Ectodermal cell (in vitro differentiated cells): ENCODE results near the gene CD36.

Source experiments
- H3K27ac ChIP-seq: 2 replicates; pipeline ENCODE4 v1.7.0; 2013; ENCODE audit warnings: mild to moderate bottlenecking, low read depth, low read length; ENCODE audit not compliant: insufficient read depth, poor library complexity, severe bottlenecking
- H3K27me3 ChIP-seq: 2 replicates; pipeline ENCODE4 v1.7.0; 2013; ENCODE audit warnings: mild to moderate bottlenecking, low read length; ENCODE audit not compliant: insufficient read depth, control insufficient read depth, poor library complexity, severe bottlenecking
- H3K36me3 ChIP-seq: one replicate; pipeline ENCODE4 v1.7.0; 2013; ENCODE audit warnings: low read length; ENCODE audit not compliant: control insufficient read depth, insufficient read depth
- H3K4me1 ChIP-seq: one replicate; pipeline ENCODE4 v1.7.0; 2013; ENCODE audit warnings: low read length; ENCODE audit not compliant: control insufficient read depth, insufficient read depth
- H3K4me3 ChIP-seq: 2 replicates; pipeline ENCODE4 v1.7.0; 2013; ENCODE audit warnings: low read depth, low read length, control low read depth; ENCODE audit not compliant: insufficient read depth
- H3K9me3 ChIP-seq: 2 replicates; pipeline ENCODE4 v1.7.0; 2013; ENCODE audit warnings: mild to moderate bottlenecking, low read length, moderate library complexity; ENCODE audit not compliant: control insufficient read depth
- WGBS, 2 experiments: methylation state at CpG; one replicate each; pipeline ENCODE4 v1.1.7; 2013; ENCODE audit warnings: missing lambda C conversion rate in 2 of 2; 5-methylcytosine and 5-hydroxymethylcytosine counted together

Gene CD36

GRCh38 chr7:80681272-80681885 is 42.9 kb downstream of the CD36 start:
- H3K27me3 ChIP-seq = no peaks in the 10 kb centered on the region
- no peaks in the 10 kb centered on the region for H3K9me3 ChIP-seq
- no peaks in the 10 kb centered on the region for H3K4me1 ChIP-seq

DNA sequence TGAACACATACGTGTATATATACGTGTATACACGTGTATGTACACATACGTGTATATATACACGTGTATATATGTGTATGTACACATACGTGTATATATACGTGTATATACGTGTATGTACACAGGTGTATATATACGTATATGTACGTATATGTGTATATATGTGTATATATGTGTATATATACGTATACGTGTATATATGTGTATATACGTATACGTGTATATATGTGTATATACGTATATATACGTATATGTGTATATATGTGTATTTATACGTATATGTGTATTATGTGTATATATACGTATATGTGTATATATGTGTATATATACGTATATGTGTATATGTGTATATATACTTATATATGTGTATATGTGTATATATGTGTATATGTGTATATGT is 44.3 kb downstream of the CD36 start:
- no peak overlapping the region for H3K4me3 ChIP-seq
- no peaks in the 10 kb centered on the region for H3K36me3 ChIP-seq
- H3K27ac ChIP-seq = no peak overlapping the region
- WGBS, 2 experiments = 96 to 98% methylated on average over 18 to 19 of the region's 19 CpGs
- no peaks in the 10 kb centered on the region for H3K27me3 ChIP-seq
- H3K9me3 ChIP-seq = no peaks in the 10 kb centered on the region
- no peaks in the 10 kb centered on the region for H3K4me1 ChIP-seq

More at GRCh38 chr7:80681272-80681885, 42.9 kb downstream of the CD36 start:
- H3K27ac ChIP-seq = no peak overlapping the region
- no peaks in the 10 kb centered on the region for H3K36me3 ChIP-seq
- H3K4me3 ChIP-seq = no peak overlapping the region

GRCh38 chr7:80686576-80686975 is 48.1 kb downstream of the CD36 start:
- WGBS, 2 experiments = 92 to 94% methylated on average over 2 of the region's 2 CpGs
- no peaks in the 10 kb centered on the region for H3K9me3 ChIP-seq
- no peaks in the 10 kb centered on the region for H3K36me3 ChIP-seq
- no peak overlapping the region for H3K4me3 ChIP-seq
- no peaks in the 10 kb centered on the region for H3K4me1 ChIP-seq
- H3K27ac ChIP-seq = no peak overlapping the region
- no peaks in the 10 kb centered on the region for H3K27me3 ChIP-seq

GRCh38 chr7:80699045-80699638 is 60.7 kb downstream of the CD36 start:
- Histone ChIP-seq H3K9me3 (no peaks in the 10 kb centered on the region), H3K4me3 (no peak overlapping the region), H3K4me1 (no peaks in the 10 kb centered on the region), H3K27ac (no peak overlapping the region), H3K27me3 (no peaks in the 10 kb centered on the region), H3K36me3 (no peaks in the 10 kb centered on the region)
- WGBS, 2 experiments = 20 to 25% methylated on average over 5 of the region's 5 CpGs

DNA sequence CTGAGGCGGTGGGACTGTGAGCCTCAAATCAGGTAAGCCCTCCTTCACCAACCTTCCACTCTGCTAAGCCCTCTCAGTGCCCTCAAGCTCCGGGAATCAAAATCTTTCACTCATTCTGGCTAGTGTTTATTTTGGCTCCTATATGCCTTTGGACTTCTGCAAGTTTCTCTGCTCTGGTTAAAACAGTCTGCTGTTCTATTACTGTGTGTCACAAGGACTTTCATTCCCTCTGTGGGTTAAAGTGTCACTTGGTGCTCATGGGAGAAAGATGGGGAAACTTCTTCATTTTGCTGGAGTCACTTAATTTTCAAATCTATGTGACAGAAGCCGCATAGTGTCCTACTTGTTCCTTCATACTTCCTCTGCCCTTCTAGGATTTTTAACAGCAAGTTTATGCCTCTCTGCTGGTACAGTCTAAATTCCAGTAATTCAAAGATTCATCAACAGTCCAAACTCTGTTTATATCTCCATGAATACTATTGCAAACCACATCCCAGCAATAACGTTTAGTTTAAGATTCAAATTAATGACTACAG is 61.3 kb downstream of the CD36 start:
- Histone ChIP-seq H3K27ac (no peak overlapping the region), H3K27me3 (no peaks in the 10 kb centered on the region), H3K36me3 (no peaks in the 10 kb centered on the region), H3K9me3 (no peaks in the 10 kb centered on the region), H3K4me1 (no peaks in the 10 kb centered on the region), H3K4me3 (no peak overlapping the region)
- 89 to 91% methylated on average over 4 of the region's 4 CpGs for WGBS, 2 experiments

DNA sequence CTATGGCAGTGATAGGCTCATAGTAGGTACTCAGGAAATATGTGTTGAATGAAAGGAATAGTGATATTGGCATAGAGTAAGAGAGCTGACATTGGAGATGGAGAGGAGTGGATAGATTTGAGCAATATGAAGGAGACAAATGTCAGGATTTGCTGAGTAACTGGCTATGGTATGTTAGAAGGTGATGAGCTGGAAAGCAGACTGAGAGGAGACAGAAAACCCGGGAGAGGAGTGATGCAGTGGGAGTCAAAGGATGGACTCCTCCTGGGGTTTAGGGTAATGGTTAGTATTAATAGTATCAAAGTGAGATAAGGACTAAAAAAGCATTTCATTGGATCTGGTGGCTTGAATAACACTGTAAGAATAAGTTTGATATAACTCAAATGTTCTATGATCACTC is 64.8 kb downstream of the CD36 start:
- Histone ChIP-seq H3K4me1 (no peaks in the 10 kb centered on the region), H3K27ac (no peak overlapping the region), H3K27me3 (no peaks in the 10 kb centered on the region), H3K9me3 (no peaks in the 10 kb centered on the region), H3K4me3 (no peak overlapping the region), H3K36me3 (no peaks in the 10 kb centered on the region)
- WGBS, 2 experiments = 95 to 100% methylated on average over 1 of the region's 1 CpG

DNA sequence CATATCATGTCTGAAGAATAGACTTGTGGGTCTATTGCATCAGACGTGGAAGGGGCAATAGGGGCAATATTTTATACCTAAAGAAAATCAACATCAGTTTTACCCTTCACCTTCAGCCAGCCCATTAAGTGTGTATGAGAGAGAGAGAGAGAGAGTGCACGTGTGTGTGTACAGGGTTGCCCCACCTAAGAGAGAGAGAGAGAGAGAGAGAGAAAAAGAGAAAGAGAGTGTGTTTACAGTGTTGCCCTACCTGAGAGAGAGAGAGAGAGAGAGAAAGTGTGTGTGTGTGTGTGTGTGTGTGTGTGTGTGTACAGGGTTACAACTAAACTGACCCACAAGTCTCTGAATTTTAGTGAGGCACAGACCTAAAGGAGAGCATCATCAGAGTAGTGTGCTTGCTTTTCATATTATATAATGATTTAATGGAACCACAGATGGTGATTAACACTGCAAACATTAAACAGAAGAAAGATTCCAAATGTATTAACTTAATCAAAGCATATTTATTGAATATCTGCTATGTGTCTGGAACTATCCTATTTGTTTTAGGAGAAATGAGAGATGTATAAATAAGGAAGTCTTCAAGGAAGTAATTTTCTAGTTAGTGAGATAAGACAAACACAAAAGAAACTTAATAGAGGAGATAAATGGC is 66.8 kb downstream of the CD36 start:
- Histone ChIP-seq H3K4me3 (no peak overlapping the region), H3K36me3 (no peaks in the 10 kb centered on the region), H3K4me1 (no peaks in the 10 kb centered on the region), H3K9me3 (no peaks in the 10 kb centered on the region), H3K27ac (no peak overlapping the region), H3K27me3 (no peaks in the 10 kb centered on the region)
- WGBS, 2 experiments = 83 to 90% methylated on average over 1 to 2 of the region's 2 CpGs

DNA sequence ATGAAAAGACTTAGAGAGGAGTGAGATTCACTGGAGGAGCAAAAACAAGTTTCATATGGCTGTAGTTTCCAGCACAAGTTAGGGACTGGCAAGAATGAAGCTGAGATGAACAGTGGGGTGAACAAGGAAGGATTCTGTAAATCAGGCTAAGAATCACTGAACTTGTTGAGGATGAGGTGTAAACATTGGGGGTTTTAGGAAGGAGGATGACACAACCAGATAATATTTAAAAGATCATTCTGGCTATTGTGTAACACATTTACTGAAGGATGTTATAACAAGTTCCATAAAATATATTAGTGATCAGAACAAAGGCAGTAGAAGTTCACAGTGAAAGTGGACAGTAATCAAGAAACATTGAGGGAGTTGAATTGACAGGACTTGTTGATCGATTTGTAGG is 68.9 kb downstream of the CD36 start:
- Histone ChIP-seq H3K27me3 (no peaks in the 10 kb centered on the region), H3K4me1 (no peaks in the 10 kb centered on the region), H3K36me3 (no peaks in the 10 kb centered on the region), H3K4me3 (no peak overlapping the region), H3K27ac (no peak overlapping the region), H3K9me3 (no peaks in the 10 kb centered on the region)
- 89 to 93% methylated on average over 1 of the region's 1 CpG for WGBS, 2 experiments

DNA sequence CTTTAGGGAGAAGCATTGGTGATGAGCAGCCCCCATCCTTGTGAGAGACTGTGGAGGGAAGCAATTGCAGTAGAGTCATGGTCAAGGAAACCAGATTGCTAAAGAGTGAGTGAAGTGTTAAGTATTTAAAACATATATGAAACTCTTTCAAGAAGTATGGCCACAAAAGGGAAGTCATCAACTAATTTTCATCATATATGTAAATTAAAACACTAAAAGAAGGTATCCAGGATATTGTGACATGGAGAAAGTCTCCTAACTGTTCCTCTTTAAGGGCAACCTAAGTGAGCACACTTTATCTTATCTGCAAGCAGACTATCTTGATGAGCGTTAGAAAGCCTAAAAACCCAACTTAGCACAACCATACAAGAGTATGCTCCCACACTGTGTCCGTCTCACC is 69.7 kb downstream of the CD36 start:
- no peak overlapping the region for H3K4me3 ChIP-seq
- H3K27me3 ChIP-seq = no peaks in the 10 kb centered on the region
- H3K36me3 ChIP-seq = no peaks in the 10 kb centered on the region
- no peak overlapping the region for H3K27ac ChIP-seq
- no peaks in the 10 kb centered on the region for H3K4me1 ChIP-seq
- 94 to 98% methylated on average over 2 of the region's 2 CpGs for WGBS, 2 experiments
- H3K9me3 ChIP-seq = no peaks in the 10 kb centered on the region

DNA sequence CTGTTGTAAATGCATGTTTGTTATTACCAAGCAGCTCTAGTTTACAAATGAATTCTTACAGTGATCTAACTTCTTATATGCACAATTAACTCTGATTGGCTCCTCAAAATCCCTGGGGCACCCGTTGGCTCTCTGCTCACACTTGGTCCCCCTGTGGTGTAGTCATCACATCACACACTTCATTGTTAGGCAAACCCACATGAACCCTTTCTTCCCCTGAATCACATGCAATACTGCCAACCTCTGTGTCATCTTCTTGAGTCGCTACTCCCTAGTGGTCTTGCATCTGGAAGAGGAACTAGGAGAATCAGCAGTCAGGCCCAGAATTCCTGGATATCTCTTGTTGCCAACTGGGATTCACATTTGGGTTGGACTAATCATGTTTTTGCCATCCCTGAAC is 73.1 kb downstream of the CD36 start:
- Histone ChIP-seq H3K4me1 (no peaks in the 10 kb centered on the region), H3K27me3 (no peaks in the 10 kb centered on the region), H3K36me3 (no peaks in the 10 kb centered on the region), H3K27ac (no peak overlapping the region), H3K9me3 (no peaks in the 10 kb centered on the region), H3K4me3 (no peak overlapping the region)
- 48 to 53% methylated on average over 2 of the region's 2 CpGs for WGBS, 2 experiments
